ENCODE measurements around the gene ZFP14.

DNA sequence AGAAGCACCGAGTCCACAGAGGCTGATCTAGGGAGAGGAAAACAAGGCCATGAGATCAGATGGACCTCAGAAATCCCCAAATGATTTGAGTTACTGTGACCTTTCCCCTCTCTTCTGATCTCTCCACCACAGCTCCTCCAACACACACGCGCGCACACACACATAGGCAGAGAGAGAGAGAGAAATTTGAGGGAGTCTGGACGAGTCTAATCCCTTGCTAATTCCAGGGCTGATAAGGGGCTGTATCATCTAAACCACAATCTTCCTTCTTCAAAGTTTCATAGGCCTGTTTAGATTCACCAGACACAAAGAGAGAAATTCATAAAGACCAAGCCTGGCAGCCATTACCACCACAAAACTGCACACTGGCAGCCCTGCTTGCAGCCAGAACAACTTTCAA lies 30.8 kb upstream of the ZFP14 start:
- TF ChIP-seq, protein P1, sequence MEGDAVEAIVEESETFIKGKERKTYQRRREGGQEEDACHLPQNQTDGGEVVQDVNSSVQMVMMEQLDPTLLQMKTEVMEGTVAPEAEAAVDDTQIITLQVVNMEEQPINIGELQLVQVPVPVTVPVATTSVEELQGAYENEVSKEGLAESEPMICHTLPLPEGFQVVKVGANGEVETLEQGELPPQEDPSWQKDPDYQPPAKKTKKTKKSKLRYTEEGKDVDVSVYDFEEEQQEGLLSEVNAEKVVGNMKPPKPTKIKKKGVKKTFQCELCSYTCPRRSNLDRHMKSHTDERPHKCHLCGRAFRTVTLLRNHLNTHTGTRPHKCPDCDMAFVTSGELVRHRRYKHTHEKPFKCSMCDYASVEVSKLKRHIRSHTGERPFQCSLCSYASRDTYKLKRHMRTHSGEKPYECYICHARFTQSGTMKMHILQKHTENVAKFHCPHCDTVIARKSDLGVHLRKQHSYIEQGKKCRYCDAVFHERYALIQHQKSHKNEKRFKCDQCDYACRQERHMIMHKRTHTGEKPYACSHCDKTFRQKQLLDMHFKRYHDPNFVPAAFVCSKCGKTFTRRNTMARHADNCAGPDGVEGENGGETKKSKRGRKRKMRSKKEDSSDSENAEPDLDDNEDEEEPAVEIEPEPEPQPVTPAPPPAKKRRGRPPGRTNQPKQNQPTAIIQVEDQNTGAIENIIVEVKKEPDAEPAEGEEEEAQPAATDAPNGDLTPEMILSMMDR (IDR thresholded peaks at IDR 0.05): no peak
- TF ChIP-seq ZBTB21 (CRISPR knock-in tag; IDR thresholded peaks at IDR 0.05; ENCODE audit: borderline replicate concordance): no peak
- TF ChIP-seq ZNF121 (CRISPR knock-in tag; IDR thresholded peaks at IDR 0.05): no peak
- TF ChIP-seq, protein P2, sequence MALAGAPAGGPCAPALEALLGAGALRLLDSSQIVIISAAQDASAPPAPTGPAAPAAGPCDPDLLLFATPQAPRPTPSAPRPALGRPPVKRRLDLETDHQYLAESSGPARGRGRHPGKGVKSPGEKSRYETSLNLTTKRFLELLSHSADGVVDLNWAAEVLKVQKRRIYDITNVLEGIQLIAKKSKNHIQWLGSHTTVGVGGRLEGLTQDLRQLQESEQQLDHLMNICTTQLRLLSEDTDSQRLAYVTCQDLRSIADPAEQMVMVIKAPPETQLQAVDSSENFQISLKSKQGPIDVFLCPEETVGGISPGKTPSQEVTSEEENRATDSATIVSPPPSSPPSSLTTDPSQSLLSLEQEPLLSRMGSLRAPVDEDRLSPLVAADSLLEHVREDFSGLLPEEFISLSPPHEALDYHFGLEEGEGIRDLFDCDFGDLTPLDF (CRISPR knock-in tag; IDR thresholded peaks at IDR 0.05): no peak
- TF ChIP-seq, protein P3, sequence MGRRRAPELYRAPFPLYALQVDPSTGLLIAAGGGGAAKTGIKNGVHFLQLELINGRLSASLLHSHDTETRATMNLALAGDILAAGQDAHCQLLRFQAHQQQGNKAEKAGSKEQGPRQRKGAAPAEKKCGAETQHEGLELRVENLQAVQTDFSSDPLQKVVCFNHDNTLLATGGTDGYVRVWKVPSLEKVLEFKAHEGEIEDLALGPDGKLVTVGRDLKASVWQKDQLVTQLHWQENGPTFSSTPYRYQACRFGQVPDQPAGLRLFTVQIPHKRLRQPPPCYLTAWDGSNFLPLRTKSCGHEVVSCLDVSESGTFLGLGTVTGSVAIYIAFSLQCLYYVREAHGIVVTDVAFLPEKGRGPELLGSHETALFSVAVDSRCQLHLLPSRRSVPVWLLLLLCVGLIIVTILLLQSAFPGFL (CRISPR knock-in tag; IDR thresholded peaks at IDR 0.05; ENCODE audit: borderline replicate concordance): no peak
- TF ChIP-seq, protein P4, sequence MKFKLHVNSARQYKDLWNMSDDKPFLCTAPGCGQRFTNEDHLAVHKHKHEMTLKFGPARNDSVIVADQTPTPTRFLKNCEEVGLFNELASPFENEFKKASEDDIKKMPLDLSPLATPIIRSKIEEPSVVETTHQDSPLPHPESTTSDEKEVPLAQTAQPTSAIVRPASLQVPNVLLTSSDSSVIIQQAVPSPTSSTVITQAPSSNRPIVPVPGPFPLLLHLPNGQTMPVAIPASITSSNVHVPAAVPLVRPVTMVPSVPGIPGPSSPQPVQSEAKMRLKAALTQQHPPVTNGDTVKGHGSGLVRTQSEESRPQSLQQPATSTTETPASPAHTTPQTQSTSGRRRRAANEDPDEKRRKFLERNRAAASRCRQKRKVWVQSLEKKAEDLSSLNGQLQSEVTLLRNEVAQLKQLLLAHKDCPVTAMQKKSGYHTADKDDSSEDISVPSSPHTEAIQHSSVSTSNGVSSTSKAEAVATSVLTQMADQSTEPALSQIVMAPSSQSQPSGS (CRISPR knock-in tag; IDR thresholded peaks at IDR 0.05; ENCODE audit: borderline replicate concordance, low read depth): no peak
- TF ChIP-seq, protein P5, sequence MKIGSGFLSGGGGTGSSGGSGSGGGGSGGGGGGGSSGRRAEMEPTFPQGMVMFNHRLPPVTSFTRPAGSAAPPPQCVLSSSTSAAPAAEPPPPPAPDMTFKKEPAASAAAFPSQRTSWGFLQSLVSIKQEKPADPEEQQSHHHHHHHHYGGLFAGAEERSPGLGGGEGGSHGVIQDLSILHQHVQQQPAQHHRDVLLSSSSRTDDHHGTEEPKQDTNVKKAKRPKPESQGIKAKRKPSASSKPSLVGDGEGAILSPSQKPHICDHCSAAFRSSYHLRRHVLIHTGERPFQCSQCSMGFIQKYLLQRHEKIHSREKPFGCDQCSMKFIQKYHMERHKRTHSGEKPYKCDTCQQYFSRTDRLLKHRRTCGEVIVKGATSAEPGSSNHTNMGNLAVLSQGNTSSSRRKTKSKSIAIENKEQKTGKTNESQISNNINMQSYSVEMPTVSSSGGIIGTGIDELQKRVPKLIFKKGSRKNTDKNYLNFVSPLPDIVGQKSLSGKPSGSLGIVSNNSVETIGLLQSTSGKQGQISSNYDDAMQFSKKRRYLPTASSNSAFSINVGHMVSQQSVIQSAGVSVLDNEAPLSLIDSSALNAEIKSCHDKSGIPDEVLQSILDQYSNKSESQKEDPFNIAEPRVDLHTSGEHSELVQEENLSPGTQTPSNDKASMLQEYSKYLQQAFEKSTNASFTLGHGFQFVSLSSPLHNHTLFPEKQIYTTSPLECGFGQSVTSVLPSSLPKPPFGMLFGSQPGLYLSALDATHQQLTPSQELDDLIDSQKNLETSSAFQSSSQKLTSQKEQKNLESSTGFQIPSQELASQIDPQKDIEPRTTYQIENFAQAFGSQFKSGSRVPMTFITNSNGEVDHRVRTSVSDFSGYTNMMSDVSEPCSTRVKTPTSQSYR (CRISPR knock-in tag; IDR thresholded peaks at IDR 0.05): no peak
- TF ChIP-seq NR2C2 (CRISPR knock-in tag; IDR thresholded peaks at IDR 0.05): no peak
- TF ChIP-seq ZNF423 (CRISPR knock-in tag; IDR thresholded peaks at IDR 0.05): no peak
- TF ChIP-seq FOXK1 (CRISPR knock-in tag; IDR thresholded peaks at IDR 0.05): no peak
- TF ChIP-seq FOXP1 (CRISPR knock-in tag; IDR thresholded peaks at IDR 0.05; ENCODE audit: borderline replicate concordance): no peak
- no peak for TF ChIP-seq JUN (CRISPR knock-in tag; IDR thresholded peaks at IDR 0.05)
- no peak for TF ChIP-seq ZNF232 (CRISPR knock-in tag; IDR thresholded peaks at IDR 0.05)
- TF ChIP-seq, protein P6, sequence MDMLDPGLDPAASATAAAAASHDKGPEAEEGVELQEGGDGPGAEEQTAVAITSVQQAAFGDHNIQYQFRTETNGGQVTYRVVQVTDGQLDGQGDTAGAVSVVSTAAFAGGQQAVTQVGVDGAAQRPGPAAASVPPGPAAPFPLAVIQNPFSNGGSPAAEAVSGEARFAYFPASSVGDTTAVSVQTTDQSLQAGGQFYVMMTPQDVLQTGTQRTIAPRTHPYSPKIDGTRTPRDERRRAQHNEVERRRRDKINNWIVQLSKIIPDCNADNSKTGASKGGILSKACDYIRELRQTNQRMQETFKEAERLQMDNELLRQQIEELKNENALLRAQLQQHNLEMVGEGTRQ (CRISPR knock-in tag; IDR thresholded peaks at IDR 0.05): no peak
